HCT116 (cell line): ENCODE measurements around the gene VWA5B1. TPM values are rescaled to one million over a fixed set of nuclear protein-coding genes. Genes with fewer than 3 reads are reported as not detected.

ENCODE experiments used
- ATAC-seq: fragments of 200-7000 bp; cut with Tn5 transposase; 2 replicates; pipeline ENCODE4 v1.9.1; 2020; ENCODE audit warnings: mild to moderate bottlenecking, moderate library complexity
- BruUV-seq: library from RNA; stranded (reverse); fragments of 400-500 nt; replicated peaks from 2 replicates; lab custom pipeline; 2021; lab: Mats Ljungman, UMichigan
- CTCF ChIA-PET: fragments of 300-600 bp; sonication (Branson Sonifier 250); formaldehyde crosslinking; loops from one replicate; lab custom pipeline; 2021; ENCODE audit warnings: antibody characterized with exemption; lab: Charles Lee
- POLR2A ChIA-PET: fragments of 300-600, 350-600 bp; sonication (Branson Sonifier 250); formaldehyde crosslinking; loops from one replicate; lab custom pipeline; 2021; ENCODE audit warnings: antibody characterized with exemption; lab: Charles Lee
- RAD21 ChIA-PET, 2 experiments: fragments of 300-600 bp; sonication (Branson Sonifier 250); formaldehyde crosslinking; loops; one replicate each; lab custom pipeline; 2023; ENCODE audit warnings: low total read pairs in 2 of 2; ENCODE audit not compliant: uncharacterized antibody in 2 of 2, unreplicated experiment in 2 of 2, low non-redundant PET in 1 of 2; lab: Charles Lee
- DNase-seq: peaks from one replicate; pipeline ENCODE4 v3.0.0-alpha.2; 2010; ENCODE audit warnings: low read depth, low spot score
- H2AFZ ChIP-seq: fragments of 200-600 bp; shearing (Covaris generic), sonication (generic); 2 replicates; pipeline ENCODE4 v1.6.1; 2017; ENCODE audit warnings: low read depth, mixed run types, mixed read lengths, antibody characterized with exemption, low read length; ENCODE audit not compliant: poor library complexity, severe bottlenecking
- H3K27ac ChIP-seq: 2 replicates; pipeline ENCODE4 v1.5.1; 2012; ENCODE audit warnings: low read depth, low read length
- H3K27me3 ChIP-seq: fragments of 200-600 bp; sonication (generic); 2 replicates; pipeline ENCODE4 v1.6.1; 2016; ENCODE audit warnings: mixed run types, low read length, mixed read lengths; ENCODE audit not compliant: insufficient read depth
- H3K36me3 ChIP-seq, 2 experiments: fragments of 200-500 bp in 1 of 2; fragments of 200-600 bp in 1 of 2; sonication (Bioruptor generic) in 1 of 2; sonication (generic) in 1 of 2; 2 replicates each; pipeline versions ENCODE4 v1.5.1 to v1.6.1; 2014 to 2016; ENCODE audit warnings: low read length in 2 of 2, inconsistent platforms in 1 of 2, mixed read lengths in 1 of 2, mixed run types in 1 of 2; ENCODE audit not compliant: insufficient read depth in 2 of 2, control insufficient read depth in 1 of 2
- H3K4me1 ChIP-seq, 2 experiments: fragments of 200-600 bp in 1 of 2; sonication (generic) in 1 of 2; 2 replicates each; pipeline versions ENCODE4 v1.5.1 to v1.6.1; 2012 to 2017; ENCODE audit warnings: low read length in 2 of 2, inconsistent platforms in 1 of 2, mild to moderate bottlenecking in 1 of 2, mixed read lengths in 1 of 2, mixed run types in 1 of 2, moderate library complexity in 1 of 2; ENCODE audit not compliant: insufficient read depth in 2 of 2, control insufficient read depth in 1 of 2
- H3K4me2 ChIP-seq: fragments of 200-600 bp; sonication (generic); 2 replicates; pipeline ENCODE4 v1.6.1; 2017; ENCODE audit warnings: mixed run types, low read length, mixed read lengths
- H3K4me3 ChIP-seq, 2 experiments: fragments of 200-600 bp in 1 of 2; sonication (generic) in 1 of 2; replicated peaks in 1 of 2; 2 replicates each; pipeline ENCODE4 v1.5.1; 2011 to 2016; ENCODE audit warnings: low read length in 2 of 2, control low read depth in 1 of 2, low read depth in 1 of 2, mild to moderate bottlenecking in 1 of 2, mixed read lengths in 1 of 2, mixed run types in 1 of 2
- H3K79me2 ChIP-seq: fragments of 200-600 bp; sonication (generic); 2 replicates; pipeline ENCODE4 v1.6.1; 2017; ENCODE audit warnings: mild to moderate bottlenecking, mixed run types, low read length, moderate library complexity, mixed read lengths; ENCODE audit not compliant: insufficient read depth
- H3K9ac ChIP-seq: fragments of 200-600 bp; sonication (generic); 2 replicates; pipeline ENCODE4 v1.6.1; 2016; ENCODE audit warnings: low read length, mixed read lengths
- H3K9me2 ChIP-seq: fragments of 200-600 bp; sonication (generic), shearing (Covaris generic); 2 replicates; pipeline ENCODE4 v1.6.1; 2017; ENCODE audit warnings: mixed run types, mild to moderate bottlenecking, moderate library complexity; ENCODE audit not compliant: insufficient read depth
- H3K9me3 ChIP-seq, 2 experiments: fragments of 200-500 bp in 1 of 2; fragments of 200-600 bp in 1 of 2; sonication (Bioruptor generic) in 1 of 2; sonication (generic) in 1 of 2; 2 replicates each; pipeline ENCODE4 v1.6.1; 2014 to 2017; ENCODE audit warnings: low read length in 2 of 2, mixed read lengths in 2 of 2, inconsistent platforms in 1 of 2, low read depth in 1 of 2, mild to moderate bottlenecking in 1 of 2, mixed run types in 1 of 2, moderate library complexity in 1 of 2; ENCODE audit not compliant: control insufficient read depth in 1 of 2, insufficient read depth in 1 of 2
- H4K20me1 ChIP-seq: fragments of 200-600 bp; sonication (generic), shearing (Covaris generic); 2 replicates; pipeline ENCODE4 v1.6.1; 2017; ENCODE audit warnings: mixed run types, mild to moderate bottlenecking, moderate library complexity; ENCODE audit not compliant: insufficient read depth
- CBX3 ChIP-seq: IDR thresholded peaks from 2 replicates; pipeline ENCODE4 v1.6.1; 2012; ENCODE audit warnings: low read depth
- POLR2A ChIP-seq: IDR thresholded peaks from 2 replicates; pipeline ENCODE4 v1.7.0; 2011; ENCODE audit warnings: borderline replicate concordance; ENCODE audit not compliant: insufficient read depth, insufficient read length; ENCODE audit errors: extremely low read depth
- RAD21 ChIP-seq: IDR thresholded peaks from 2 replicates; pipeline ENCODE4 v1.6.1; 2012; ENCODE audit warnings: low read depth, mild to moderate bottlenecking
- SP1 ChIP-seq: IDR thresholded peaks from 2 replicates; pipeline ENCODE4 v1.6.1; 2012; ENCODE audit warnings: low read depth
- TCF7L2 ChIP-seq: IDR thresholded peaks from 2 replicates; pipeline ENCODE4 v1.7.0; 2011; ENCODE audit warnings: borderline replicate concordance, inconsistent platforms; ENCODE audit not compliant: insufficient read depth, insufficient read length; ENCODE audit errors: extremely low read depth
- intact Hi-C: fragments of 100-400 bp; cut with micrococcal nuclease; formaldehyde crosslinking; loops from 2 replicates; pipeline ENCODE4 v1.10.0; 2022
- total RNA-seq: library from RNA; stranded (reverse); gene quantifications from one replicate; pipeline ENCODE4 v1.2.1, GENCODE V29; 2021; ENCODE audit not compliant: unreplicated experiment
- TF ChIP-seq, protein P1 (sequence below): IDR thresholded peaks from 2 replicates; pipeline ENCODE4 v1.6.1; 2011; ENCODE audit warnings: mild to moderate bottlenecking, low read length, moderate library complexity; ENCODE audit not compliant: insufficient replicate concordance; ENCODE audit errors: extremely low read depth

The VWA5B1 gene
- total RNA-seq, 1 experiment from 2014 or later: not detected

DNA sequence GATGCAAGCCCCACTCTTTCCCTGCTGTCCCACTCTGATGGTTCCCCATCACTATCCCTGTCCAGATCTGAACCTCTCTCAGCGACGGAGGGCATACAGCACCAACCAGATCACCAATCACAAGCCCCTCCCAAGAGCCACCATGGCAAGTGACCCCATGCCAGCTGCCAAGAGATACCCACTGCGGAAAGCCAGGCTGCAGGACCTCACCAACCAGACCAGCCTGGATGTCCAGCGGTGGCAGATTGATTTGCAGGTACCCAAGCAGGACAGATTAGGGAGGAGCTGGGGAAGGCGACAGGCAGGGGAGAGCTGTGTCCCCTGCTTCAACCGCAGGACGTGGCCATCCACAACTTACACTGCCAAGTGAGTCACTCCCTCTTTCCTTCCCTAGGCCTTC is 46.9 kb downstream of the VWA5B1 start (continued):
- TF ChIP-seq, protein P1, sequence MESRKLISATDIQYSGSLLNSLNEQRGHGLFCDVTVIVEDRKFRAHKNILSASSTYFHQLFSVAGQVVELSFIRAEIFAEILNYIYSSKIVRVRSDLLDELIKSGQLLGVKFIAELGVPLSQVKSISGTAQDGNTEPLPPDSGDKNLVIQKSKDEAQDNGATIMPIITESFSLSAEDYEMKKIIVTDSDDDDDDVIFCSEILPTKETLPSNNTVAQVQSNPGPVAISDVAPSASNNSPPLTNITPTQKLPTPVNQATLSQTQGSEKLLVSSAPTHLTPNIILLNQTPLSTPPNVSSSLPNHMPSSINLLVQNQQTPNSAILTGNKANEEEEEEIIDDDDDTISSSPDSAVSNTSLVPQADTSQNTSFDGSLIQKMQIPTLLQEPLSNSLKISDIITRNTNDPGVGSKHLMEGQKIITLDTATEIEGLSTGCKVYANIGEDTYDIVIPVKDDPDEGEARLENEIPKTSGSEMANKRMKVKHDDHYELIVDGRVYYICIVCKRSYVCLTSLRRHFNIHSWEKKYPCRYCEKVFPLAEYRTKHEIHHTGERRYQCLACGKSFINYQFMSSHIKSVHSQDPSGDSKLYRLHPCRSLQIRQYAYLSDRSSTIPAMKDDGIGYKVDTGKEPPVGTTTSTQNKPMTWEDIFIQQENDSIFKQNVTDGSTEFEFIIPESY: no peak
- TF ChIP-seq CBX3 (no peak), SP1 (no peak), RAD21 (no peak)
- TF ChIP-seq, all 23 proteins: peak for 0

DNA sequence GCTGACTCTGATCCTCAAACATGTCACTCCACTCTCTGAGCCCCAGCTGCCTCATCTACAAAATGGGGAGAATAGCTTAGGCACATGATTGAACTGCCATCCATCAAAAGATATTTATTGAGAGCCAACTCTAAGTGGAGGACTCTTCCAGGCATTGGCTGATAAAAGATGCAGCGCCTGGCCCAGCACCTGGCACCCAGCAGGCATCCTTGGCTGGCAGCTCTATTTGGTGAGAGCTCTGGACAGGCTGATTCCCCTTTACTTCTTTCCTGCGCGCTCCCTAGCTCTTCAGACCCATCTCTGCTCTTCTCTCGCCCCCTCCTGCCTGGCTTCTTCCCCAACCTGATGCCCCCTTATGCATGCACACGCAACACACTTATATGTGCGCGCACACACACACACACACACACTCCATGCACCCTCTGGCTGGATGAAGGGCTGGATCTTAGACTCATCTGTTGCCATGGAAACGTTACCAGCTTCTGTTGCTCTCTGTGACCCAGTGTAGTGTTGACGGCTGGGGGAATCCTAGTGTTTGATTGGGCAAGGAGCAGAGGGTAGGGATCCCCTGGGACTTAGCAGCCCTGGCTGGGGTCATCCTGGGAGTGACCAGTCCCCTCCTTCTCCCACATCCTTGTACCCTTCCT is 49.3 kb downstream of the VWA5B1 start:
- POLR2A ChIA-PET: no interaction called here
- no peaks in the 10 kb centered on the region for H3K9me3 ChIP-seq
- H3K4me2 ChIP-seq: no peak overlapping the region
- ATAC-seq: no peak
- no peaks in the 10 kb centered on the region for H3K79me2 ChIP-seq
- CTCF ChIA-PET: interaction anchor here (0.9 kb wide), 1 partner anchor 22 kb away, joined by 3 read pairs; no protein-coding TSS in a partner anchor
- RAD21 ChIA-PET: interaction anchor here in 1 of 2 experiments (0.6 kb wide), 1 partner anchor 160 kb away, joined by 3 read pairs; no protein-coding TSS in a partner anchor
- H3K4me3 ChIP-seq: no peak overlapping the region
- no TSS peak for BruUV-seq
- H3K4me1 ChIP-seq: 0 out of 4 replicates have a peak, but pooled peaks cover 0 to 4% of the 10 kb centered on the region in 2 experiments
- H3K36me3 ChIP-seq: no peaks in the 10 kb centered on the region
- no peak overlapping the region for H3K9ac ChIP-seq
- peaks cover 6% of the 10 kb centered on the region; the same call in 1 of the 2 replicates for H3K27me3 ChIP-seq
- DNase-seq: no peak
- no peaks in the 10 kb centered on the region for H4K20me1 ChIP-seq
- H2AFZ ChIP-seq: no peak overlapping the region
- no peaks in the 10 kb centered on the region for H3K9me2 ChIP-seq
- H3K27ac ChIP-seq: no peak overlapping the region
- intact Hi-C loops: no loop called here
- TF ChIP-seq, protein P1: no peak
- TF ChIP-seq RAD21 (no peak), POLR2A (no peak), TCF7L2 (no peak)
